Measurements from ENCODE around the gene PHYHIPL.

DNA sequence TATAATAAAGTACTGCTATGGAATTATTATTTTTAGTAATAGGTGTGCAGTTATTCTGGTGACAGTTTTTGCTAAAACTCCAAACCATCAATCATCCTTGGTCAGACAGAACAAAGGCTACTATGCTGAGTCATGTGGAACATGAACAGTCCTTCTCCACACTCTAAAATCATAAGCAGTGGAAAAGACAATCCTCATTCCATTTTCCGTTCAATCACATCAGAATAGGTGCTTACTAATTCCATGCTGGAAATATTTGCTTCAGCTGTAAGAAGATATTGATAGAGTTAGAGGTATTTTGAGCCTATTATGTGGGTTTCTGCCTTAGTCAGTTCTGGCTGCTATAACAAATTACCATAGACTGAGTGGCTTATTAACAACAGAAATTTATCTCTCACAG is 103.0 kb downstream of the PHYHIPL start:
- TF ChIP-seq, protein P1, sequence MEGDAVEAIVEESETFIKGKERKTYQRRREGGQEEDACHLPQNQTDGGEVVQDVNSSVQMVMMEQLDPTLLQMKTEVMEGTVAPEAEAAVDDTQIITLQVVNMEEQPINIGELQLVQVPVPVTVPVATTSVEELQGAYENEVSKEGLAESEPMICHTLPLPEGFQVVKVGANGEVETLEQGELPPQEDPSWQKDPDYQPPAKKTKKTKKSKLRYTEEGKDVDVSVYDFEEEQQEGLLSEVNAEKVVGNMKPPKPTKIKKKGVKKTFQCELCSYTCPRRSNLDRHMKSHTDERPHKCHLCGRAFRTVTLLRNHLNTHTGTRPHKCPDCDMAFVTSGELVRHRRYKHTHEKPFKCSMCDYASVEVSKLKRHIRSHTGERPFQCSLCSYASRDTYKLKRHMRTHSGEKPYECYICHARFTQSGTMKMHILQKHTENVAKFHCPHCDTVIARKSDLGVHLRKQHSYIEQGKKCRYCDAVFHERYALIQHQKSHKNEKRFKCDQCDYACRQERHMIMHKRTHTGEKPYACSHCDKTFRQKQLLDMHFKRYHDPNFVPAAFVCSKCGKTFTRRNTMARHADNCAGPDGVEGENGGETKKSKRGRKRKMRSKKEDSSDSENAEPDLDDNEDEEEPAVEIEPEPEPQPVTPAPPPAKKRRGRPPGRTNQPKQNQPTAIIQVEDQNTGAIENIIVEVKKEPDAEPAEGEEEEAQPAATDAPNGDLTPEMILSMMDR (IDR thresholded peaks at IDR 0.05; ENCODE audit: low read depth, low read length) = no peak
- no peak for TF ChIP-seq EZH2phosphoT487 (IDR thresholded peaks at IDR 0.05; ENCODE audit: low read depth)

Data from OCI-LY3 (cell line).